ENCODE data around the gene GORASP1. TPM values are rescaled to one million over a fixed set of nuclear protein-coding genes. Genes with fewer than 3 reads are reported as not detected.

Gene GORASP1
- total RNA-seq, 1 experiment from 2014 or later = 33.3 TPM

GRCh38 chr3:39108200-39108710, 828 bp upstream of the GORASP1 start:
- in situ Hi-C loops (cut with HindIII; ENCODE audit: low pct_unique_long_range_greater_than_20kb, low sequenced_read_pairs) = no loop called here
- DNase-seq (ENCODE audit: low read depth) = no peak

GRCh38 chr3:39106851-39107387, 508 bp downstream of the GORASP1 start:
- in situ Hi-C loops (cut with HindIII; ENCODE audit: low pct_unique_long_range_greater_than_20kb, low sequenced_read_pairs) = no loop called here
- no peak for DNase-seq (ENCODE audit: low read depth)

- in situ Hi-C loops (cut with HindIII; ENCODE audit: low pct_unique_long_range_greater_than_20kb, low sequenced_read_pairs) = no loop called here
- DNase-seq (ENCODE audit: low read depth) = no peak
Measured at GRCh38 chr3:39106281-39106811, 1.1 kb downstream of the GORASP1 start.

GRCh38 chr3:39105687-39106063, 1.8 kb downstream of the GORASP1 start:
- DNase-seq (ENCODE audit: low read depth) = no peak
- in situ Hi-C loops (cut with HindIII; ENCODE audit: low pct_unique_long_range_greater_than_20kb, low sequenced_read_pairs) = no loop called here

- in situ Hi-C loops (cut with HindIII; ENCODE audit: low pct_unique_long_range_greater_than_20kb, low sequenced_read_pairs) = no loop called here
- no peak for DNase-seq (ENCODE audit: low read depth)
Measured at GRCh38 chr3:39104961-39105686, 2.3 kb downstream of the GORASP1 start.

- in situ Hi-C loops (cut with HindIII; ENCODE audit: low pct_unique_long_range_greater_than_20kb, low sequenced_read_pairs) = no loop called here
- DNase-seq (ENCODE audit: low read depth) = no peak
Measured at GRCh38 chr3:39103791-39104552, 3.5 kb downstream of the GORASP1 start.

GRCh38 chr3:39103324-39103693, 4.1 kb downstream of the GORASP1 start:
- DNase-seq (ENCODE audit: low read depth) = no peak
- in situ Hi-C loops (cut with HindIII; ENCODE audit: low pct_unique_long_range_greater_than_20kb, low sequenced_read_pairs) = no loop called here

GRCh38 chr3:39102504-39103323, 4.7 kb downstream of the GORASP1 start:
- in situ Hi-C loops (cut with HindIII; ENCODE audit: low pct_unique_long_range_greater_than_20kb, low sequenced_read_pairs) = no loop called here
- no peak for DNase-seq (ENCODE audit: low read depth)

GRCh38 chr3:39101022-39101689, 6.3 kb downstream of the GORASP1 start:
- in situ Hi-C loops (cut with HindIII; ENCODE audit: low pct_unique_long_range_greater_than_20kb, low sequenced_read_pairs) = no loop called here
- DNase-seq (ENCODE audit: low read depth) = no peak

- DNase-seq (ENCODE audit: low read depth) = no peak
- in situ Hi-C loops (cut with HindIII; ENCODE audit: low pct_unique_long_range_greater_than_20kb, low sequenced_read_pairs) = no loop called here
Measured at GRCh38 chr3:39100500-39100886, 6.9 kb downstream of the GORASP1 start.

GRCh38 chr3:39099738-39100499, 7.5 kb downstream of the GORASP1 start:
- no peak for DNase-seq (ENCODE audit: low read depth)
- in situ Hi-C loops (cut with HindIII; ENCODE audit: low pct_unique_long_range_greater_than_20kb, low sequenced_read_pairs) = no loop called here

GRCh38 chr3:39099242-39099641, 8.2 kb downstream of the GORASP1 start:
- no peak for DNase-seq (ENCODE audit: low read depth)
- in situ Hi-C loops (cut with HindIII; ENCODE audit: low pct_unique_long_range_greater_than_20kb, low sequenced_read_pairs) = no loop called here

- DNase-seq (ENCODE audit: low read depth) = no peak
- in situ Hi-C loops (cut with HindIII; ENCODE audit: low pct_unique_long_range_greater_than_20kb, low sequenced_read_pairs) = no loop called here
Measured at GRCh38 chr3:39098473-39099000, 8.9 kb downstream of the GORASP1 start.

GRCh38 chr3:39097716-39098472, 9.5 kb downstream of the GORASP1 start:
- in situ Hi-C loops (cut with HindIII; ENCODE audit: low pct_unique_long_range_greater_than_20kb, low sequenced_read_pairs) = no loop called here
- no peak for DNase-seq (ENCODE audit: low read depth)

GRCh38 chr3:39096775-39097174, 10.7 kb downstream of the GORASP1 start:
- no peak for DNase-seq (ENCODE audit: low read depth)
- in situ Hi-C loops (cut with HindIII; ENCODE audit: low pct_unique_long_range_greater_than_20kb, low sequenced_read_pairs) = no loop called here

GRCh38 chr3:39095778-39096177, 11.6 kb downstream of the GORASP1 start:
- in situ Hi-C loops (cut with HindIII; ENCODE audit: low pct_unique_long_range_greater_than_20kb, low sequenced_read_pairs) = no loop called here

More at GRCh38 chr3:39095778-39096177, 11.6 kb downstream of the GORASP1 start:
- DNase-seq (ENCODE audit: low read depth) = no peak

All from Caki2 (cell line).